ENCODE measurements around the gene GFI1B.
"Not testable (repeated sequence)": the region's sequence is repeated elsewhere in the genome, so short reads cannot be mapped to it uniquely, and the experiment has no call there.

GFI1B gene

DNA sequence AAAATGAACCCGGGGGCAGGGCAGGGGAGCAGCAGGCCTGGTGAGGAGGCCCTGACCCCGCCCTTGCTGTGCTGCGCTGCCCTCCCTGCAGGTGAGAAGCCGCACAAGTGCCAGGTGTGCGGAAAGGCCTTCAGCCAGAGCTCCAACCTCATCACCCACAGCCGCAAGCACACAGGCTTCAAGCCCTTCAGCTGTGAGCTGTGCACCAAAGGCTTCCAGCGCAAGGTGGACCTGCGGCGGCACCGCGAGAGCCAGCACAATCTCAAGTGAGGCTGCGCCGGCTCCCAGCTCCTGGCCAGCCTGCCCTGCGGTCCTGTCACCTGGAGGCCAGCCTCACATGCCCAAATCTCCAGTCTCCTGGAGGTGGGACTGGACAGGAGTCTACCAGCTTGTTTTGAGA, 12.3 kb downstream of the GFI1B start:
- DNase-seq: no peak

DNA sequence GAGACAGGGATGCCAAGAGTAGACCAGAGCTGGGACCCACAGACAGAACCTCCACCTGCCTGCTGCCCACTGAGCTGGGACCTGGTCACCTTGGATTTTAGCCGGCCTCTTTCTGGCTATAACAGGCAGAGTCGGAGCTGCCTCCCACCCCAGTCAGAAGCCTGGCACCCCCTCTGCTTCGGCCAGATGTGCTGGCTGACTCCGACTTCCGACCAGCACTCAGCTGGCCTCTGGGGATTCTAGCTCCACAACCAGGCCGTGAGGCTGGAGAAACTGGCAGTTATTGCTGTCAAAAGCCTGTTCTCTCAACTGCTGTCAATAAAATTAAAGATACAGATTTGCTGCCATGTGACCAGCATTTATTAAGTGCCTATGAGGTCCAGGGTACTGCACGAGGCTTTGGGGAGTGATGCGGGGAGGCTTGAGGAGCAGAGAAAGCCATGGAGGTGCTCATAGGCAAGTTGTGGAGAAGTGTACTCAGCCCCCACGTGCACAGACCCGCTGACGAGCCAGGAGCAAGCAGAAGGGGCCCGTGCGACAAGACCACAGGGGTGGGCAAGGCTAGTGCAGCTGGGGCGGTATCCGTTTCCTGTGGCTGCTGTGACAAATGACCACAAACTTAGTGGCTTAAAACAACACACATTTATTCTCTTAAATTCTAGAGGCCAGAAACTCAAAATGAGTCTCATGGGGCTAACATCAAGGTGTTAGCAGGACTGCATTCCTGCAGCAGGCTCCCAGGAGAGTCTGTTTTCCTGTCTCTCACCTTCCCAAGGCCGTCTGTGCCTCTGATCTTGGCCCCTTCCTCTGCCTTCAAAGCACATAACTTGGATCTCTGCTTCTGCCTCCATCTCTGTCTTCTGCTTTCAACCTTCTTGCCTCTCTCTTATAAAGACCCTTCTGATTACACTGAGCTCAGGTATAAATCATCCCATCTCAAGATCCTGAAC, 13.1 kb downstream of the GFI1B start:
- no peak for DNase-seq

DNA sequence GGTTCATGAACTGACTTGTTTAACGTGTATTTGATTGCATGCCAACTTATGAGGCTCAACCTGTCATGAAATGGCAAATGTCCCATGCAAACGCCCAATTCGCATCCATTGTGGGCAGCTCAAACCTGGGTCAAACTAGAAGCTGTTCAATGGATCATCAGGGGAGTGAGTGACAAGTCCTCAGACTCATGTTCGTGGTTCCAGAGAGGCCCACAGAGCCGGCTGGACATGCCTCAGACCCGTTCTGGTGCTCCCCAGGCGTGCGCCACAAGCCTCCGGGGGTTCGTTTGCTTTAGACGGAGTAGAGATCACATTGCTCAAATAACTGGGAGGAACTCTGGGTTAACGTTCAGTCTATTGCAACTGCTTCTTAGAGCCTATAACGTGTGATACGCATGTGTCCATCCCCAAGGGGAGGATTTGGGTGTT, 15.0 kb downstream of the GFI1B start:
- DNase-seq: no peak

DNA sequence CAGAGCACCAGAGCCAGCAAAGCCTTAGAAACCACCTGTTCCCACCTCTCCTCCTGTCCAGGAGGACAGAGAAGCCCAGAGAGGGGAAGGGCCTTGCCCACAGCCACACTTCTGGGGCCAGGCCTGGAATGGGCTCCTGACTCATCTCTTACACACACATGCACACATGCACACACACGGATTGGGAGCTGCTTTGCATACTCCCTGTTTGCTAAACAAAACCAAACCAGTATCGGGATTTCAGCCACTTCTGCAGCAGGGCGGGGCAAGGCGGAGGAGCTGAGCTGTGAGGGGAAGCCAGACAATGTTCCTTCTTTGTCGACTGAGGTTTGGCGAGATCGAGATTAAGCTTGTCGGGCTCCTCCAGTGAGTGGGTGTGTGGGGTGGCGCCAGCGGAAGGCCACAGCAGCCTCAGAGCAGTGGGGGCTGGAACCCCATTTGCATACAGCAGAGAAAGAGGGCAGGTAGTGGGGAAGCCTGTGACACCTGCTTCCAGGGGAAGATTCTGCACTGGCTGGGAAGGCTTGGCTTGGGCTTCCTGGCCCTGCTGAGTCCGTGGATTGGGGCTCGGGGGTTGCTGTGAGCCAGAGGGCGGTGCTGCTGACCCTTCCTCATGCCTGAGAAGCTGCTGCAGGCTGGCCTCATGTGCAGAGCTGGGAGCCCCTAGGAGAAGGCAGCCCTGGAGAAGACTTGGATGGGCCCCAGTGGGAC, 16.1 kb downstream of the GFI1B start:
- DNase-seq: no peak

DNA sequence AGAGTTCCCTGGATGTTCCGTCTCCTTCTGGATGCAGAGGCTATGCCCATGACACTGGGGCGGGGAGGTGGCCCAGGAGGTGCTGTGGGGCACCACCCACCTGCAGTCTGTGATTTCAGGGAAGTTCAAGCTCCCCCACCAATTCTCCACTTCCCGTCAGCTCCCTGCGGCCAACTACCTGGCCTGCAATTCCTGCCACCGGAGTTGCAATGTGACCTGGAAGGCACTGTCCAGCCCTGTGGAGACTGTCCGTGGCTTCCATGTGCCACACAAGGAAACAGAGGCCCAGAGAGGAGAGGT, 16.6 kb downstream of the GFI1B start:
- no peak for DNase-seq

DNA sequence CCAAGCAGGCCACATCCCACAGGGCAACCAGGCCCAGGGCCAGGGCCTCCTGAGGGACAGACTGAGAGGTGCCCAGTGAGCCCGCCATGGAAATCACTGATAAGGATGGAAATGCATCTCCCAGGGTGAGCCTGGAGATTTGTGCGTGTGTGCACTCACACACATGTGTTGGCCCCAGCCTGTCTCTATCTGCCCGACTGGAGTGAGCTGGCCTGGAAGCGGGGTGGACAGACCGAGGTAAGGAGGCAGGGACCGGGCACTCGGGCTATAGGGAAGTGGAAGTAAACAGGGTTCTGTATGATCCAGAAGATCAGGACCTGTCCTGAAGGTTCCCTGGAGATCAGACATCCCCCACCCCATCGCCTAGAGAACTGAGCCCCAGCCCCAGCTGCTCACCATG, 17.4 kb downstream of the GFI1B start:
- no peak for DNase-seq

DNA sequence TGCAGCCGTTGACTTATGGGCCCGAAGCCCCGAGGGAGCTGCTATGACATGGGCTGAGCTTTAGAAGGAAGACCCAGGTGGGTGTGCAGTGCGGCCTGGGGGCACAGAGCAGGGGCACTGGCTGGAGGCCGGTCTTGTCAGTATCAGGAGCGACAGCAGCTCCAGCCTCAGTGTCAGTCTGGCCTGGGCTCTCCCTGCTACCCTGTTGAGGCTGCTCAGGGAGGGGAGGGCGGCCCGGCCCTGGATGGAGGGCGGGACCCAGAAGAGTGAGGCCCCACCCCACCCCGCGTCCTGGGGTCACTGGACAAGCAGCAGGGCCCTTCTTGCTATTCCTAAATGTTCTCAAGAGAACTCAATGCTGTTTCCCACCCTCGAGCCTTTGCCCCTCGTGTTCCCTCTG, 18.0 kb downstream of the GFI1B start:
- no peak for DNase-seq

DNA sequence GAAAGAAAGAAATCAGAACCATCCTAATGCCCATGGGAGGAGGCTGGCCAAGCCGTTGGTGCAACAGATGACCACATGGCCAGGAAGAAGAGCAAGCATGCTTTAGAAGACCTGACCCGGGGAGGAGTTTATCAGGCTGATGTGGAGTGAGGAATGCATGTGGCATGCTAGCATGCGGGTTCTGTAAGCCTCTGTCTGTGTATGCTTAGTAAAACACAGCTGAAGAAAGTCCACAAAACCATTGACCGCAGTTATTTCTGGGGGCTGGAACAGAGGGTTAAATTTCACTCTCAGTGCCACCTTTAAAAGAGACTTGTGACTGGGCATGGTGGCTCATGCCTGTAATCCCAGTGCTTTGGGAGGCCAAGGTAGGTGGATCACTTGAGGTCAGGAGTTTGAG, 19.1 kb downstream of the GFI1B start:
- DNase-seq: no peak

DNA sequence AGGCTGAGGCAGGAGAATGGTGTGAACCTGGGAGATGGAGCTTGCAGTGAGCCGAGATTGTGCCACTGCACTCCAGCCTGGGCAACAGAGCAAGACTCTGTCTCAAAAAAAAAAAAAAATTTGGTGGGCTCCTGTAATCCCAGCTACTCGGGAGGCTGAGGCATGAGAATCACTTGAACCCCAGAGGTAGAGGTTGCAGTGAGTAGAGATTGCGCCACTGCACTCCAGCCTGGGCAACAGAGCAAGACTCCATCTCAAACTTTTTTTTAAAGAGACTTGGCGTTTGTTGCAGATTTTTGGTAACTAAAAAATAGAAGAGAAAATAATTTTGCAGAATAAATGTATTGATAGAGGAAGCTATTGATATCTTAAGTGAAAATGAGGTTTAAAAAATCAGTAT, 19.7 kb downstream of the GFI1B start:
- not testable (repeated sequence) for DNase-seq

DNA sequence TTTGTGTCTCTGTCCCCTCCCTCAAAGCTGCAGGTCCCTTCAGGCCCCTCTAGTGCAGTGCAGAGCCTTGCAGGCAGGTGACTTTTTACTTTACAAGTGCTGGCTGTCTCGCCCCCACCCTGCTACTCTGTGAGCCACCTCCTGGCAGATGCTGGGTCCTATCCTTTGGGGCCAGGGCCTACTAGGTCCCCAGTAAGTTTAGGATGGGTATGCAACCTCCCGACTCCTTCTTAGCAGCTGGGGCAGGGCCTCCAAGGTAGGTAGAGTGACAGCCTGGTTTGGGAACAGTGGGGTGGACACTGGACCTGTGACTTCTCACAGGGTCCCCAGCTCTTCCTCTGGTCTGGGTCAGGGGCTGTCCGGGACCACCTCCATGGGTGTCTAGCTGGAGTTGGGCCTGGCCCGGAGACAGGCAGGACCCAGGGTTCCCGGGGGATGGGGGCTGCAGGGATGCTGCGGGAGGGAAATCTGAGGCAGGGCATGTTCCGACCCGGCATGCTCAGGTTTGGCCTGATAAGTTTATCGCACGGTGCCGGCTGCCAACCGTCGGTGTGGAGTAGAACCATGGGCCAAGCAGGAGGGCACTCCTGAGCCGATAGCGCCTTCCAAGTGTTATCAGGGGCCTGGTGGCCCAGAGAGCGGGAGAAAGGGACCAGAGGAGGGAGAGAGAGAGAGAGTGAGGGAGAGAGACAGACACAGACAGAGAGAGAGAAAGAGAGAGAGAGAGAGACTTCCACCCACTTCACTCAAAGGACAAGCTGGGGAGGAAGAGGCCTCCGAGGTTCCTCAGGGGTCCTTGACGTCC, 20.5 kb downstream of the GFI1B start:
- DNase-seq: no peak

DNA sequence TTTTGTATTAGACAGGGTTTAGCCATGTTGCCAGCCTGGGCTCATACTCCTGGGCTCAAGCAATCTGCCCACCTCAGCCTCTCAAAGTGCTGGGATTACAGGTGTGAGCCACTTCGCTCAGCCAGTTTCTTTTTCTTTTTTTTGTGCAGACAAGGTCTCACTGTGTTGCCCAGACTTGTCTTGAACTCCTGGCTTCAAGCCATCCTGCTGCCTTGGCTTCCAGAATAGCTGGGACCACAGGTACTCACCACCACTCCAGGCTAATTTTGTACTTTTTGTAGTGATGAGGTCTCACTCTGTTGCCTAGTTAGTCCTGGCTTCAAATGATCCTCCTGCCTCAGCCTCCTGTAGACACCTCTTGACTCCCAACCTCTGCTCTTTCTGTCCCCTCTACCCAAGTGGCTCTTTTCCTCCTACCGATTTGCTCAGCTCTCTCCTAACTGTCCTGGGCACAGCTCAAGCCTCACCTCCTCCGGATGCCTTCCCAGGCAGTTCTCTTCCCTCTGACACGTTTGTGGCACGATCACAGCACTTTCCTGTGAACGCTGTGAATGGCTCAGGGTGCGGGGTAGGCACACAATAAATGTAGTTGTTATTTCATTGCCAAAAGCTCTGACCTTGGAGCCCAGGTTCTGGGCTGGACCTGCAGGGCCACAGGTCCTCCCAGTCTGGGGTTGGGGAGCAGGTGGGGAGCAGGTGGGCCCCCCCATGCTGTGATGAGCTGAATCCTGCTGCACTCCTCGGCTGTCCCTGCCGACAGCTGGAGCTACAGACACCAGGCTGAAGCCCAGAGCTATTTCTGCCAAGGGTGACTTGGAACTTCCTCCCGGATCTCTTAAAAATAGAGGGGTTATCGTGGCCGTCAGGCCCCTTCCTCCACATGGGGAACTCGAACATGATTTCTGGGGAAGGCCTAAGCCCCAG, 23.9 kb downstream of the GFI1B start:
- no peak for DNase-seq

DNA sequence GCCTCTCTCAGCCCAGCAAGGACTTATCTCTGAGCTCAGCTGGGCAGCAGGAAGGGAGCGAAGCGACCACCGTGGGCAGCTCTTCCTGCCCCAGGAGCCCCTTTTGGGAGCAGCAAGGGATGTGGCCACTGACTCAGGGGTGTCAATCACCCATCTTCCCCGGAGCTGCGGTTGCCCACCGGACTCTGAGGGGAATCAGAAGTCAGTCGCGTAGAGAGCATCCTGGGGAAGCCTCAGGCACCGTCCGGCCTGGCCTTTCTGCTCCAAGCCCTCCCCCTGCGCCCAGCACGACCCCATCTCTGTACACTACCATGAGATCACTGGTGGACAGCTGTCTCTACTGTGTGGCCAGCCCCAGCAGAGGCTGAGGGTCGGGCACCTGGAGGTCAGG, 24.6 kb downstream of the GFI1B start:
- no peak for DNase-seq

DNA sequence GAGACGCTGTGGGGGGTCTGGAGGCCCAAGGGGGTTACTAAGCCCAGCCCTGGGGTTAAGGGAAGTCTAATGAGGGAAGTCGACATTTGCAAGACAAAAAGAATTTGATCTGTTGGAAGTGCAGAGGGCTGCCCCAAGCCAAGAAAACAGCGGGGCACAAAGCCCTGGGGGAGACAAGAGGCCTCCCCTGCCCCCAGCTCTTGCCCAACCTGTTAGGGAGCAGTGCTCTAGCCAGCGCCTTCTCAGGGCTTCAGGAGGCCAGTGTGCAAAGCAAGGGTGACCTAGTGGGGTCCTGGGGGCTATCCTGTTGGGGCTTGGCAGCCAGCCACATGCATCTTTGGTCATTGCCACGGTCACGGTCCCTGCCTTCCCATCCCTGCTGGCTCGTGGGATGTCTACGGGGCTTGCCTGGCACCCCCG, 25.2 kb downstream of the GFI1B start:
- DNase-seq: no peak

DNA sequence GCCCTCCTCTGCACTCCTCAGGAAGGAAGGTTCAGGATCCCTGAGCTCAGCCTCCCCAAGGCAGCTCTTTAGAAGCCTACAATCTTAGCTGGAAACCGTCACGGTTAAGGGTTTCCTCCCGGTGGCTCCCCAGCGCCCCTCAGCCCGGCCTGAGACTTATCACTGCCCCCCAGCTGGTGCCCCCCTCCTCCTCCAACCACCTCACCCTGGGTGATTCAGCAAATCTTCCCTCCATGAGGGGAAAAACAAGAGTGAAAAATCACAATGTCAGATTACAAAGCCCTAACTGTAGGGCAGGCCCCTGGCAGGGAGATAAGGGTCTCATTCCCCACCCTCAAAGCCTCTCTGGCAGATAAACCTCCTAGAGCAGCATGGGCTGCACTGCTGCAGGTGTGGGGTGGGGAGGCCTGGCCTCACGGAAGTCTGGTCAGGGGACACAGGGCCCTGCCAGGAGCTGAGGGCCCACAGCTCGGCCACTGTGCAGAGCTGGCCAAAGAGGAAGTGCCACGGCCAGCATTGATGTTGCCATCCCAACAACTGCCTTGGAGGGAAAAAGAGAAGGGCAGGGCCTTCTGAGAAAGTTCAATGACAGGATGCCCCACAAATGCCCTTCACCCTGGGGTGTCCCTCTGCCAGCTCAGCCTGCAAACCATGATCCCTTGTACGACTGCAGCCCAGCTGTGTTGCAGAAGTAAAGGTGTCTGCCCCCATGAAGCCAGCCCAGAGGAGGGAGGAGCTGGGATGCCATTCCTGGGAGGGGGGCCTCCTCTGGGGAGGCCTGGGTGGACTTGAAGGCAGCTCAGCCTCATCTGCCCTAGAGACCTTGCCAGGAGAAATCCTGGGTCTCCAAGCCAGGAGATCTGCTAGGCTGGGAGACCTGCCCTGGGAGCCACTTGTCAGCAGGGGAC, 25.9 kb downstream of the GFI1B start:
- DNase-seq: peak in 5 of 56 donors; percentile 5 to 23 (median 17)

DNA sequence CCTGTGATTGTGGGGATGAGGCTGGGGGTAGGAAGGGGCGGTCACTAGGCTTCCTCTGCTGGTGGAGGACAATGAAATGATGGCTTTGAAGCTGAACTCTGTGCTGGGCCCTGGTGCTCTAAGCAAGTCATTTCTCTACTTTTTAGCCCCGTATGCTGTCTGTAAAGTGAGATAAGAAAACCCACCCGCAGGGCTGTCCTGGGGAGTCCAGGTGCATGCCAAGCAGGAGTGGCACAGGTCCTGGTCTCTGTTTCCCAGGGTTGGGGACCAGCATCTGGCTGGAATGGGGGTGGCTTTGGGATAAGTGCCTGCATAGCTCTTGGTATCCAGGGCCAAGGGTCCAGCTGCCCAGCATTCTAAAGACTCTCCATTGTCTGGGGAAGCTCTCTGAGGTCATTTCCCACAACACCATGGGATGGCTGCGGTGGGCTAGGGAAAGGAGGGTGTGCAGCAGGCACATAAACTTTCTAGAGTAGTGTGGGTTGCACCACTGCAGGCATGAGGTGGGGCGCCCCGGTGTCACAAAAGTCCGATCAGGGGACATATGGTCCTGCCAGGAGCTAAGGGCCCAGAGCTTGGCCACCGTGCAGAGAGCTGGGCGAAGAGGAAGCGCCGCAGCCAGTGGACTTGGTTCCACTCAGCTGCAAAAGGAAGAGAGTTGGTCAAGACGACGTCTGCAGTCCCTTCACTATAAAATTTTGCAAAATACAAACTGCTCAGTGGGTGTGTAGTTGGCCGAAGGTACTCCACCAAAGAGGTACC, 26.7 kb downstream of the GFI1B start:
- no peak for DNase-seq

DNA sequence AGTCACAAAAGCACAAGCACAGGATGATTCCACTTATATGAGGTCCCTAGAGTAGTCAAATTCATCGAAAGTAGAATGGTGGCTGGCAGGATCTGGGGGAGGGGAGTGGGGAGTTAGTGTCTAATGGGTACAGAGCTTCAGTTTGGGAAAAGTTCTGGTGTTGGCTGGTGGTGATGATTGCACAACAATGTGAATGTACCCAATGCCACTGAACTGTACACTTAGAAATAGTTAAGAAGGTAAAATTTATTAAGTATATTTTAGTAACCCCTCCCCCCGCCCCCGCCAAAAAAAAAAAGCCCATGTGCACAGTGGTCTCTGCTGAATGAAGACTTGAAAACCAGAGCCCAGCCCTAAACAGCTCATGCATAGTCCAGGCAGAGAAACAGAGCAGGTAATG, 27.5 kb downstream of the GFI1B start:
- DNase-seq: no peak

DNA sequence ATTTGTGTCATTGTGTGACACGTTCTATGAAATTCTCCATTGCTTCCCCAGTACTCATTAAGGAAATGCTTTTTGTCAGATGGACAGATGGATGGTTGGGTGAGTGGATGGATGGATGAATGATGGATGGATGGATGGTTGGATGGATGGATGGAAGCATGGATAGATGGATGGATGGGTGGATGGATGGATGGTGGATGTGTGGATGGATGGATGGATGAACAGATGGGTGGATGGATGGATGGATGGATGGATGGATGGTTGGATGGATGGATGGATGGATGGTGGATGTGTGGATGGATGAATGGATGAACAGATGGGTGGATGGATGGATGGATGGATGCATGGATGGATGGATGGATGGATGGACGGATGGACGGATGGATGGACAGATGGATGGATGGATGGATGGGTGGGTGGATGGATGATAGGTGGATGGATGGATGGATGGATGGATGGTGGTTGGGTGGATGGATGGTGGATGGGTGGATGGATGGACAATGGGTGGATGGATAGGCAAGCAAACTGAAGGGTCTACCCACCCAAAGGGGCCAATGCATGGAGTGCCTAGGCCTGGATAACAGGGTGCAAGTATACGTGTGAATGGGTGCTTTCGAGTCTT, 28.3 kb downstream of the GFI1B start:
- no peak for DNase-seq

DNA sequence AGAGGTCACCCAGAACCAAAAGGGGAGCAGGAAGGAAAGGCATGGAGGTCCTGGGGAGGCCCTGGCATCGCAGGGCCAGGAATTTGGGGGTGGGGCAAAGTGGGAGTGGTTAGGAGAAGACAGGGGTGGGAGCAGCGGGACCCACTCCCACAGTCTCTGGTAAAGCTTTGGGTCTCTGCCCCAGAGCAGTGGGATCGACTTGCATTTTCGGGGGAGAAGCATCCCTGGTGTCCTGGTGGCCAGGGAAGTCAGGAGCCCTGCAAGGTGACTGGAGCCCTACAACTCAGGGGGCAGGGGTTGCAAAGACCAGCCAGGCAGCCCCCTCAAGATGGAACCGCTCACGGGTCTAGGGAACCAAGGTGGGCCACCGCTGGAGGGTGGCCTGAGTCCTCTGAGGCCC, 29.9 kb downstream of the GFI1B start:
- no peak for DNase-seq

DNA sequence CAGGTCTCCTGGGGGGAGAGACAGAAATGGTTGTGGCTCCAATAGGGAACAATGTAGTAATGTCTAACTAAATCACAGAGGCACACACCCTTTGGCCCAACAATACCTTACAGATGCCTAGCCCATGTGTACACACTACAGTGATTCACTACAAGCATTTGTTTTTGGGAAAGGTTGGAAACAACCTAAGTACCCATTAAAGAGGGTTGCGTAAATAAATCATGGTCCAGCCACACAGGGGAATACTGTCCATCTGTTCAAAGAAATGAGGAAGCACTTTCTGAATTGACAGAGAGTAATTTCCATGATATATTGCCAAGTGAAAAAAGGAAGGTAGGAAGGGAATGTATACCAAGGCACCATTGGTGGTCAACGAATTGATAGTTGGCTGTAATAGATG, 30.3 kb downstream of the GFI1B start:
- DNase-seq: no peak
